Testis (tissue), 2 donors: ENCODE measurements around the gene RPTOR.

Source experiments
- POLR2A ChIP-seq: fragments of 450-650 bp; IDR thresholded peaks from one replicate; pipeline ENCODE4 v1.6.1; 2017; ENCODE audit warnings: antibody characterized with exemption, mild to moderate bottlenecking, moderate library complexity
- TF ChIP-seq, protein P1 (sequence below), 3 experiments: fragments of 450-650 bp in 2 of 3; fragments of 200-600 bp in 1 of 3; sonication (generic) in 1 of 3; IDR thresholded peaks; one replicate each; pipeline ENCODE4 v1.5.1; 2016 to 2019; ENCODE audit warnings: antibody characterized with exemption in 3 of 3, mild to moderate bottlenecking in 2 of 3, moderate library complexity in 1 of 3

DNA sequence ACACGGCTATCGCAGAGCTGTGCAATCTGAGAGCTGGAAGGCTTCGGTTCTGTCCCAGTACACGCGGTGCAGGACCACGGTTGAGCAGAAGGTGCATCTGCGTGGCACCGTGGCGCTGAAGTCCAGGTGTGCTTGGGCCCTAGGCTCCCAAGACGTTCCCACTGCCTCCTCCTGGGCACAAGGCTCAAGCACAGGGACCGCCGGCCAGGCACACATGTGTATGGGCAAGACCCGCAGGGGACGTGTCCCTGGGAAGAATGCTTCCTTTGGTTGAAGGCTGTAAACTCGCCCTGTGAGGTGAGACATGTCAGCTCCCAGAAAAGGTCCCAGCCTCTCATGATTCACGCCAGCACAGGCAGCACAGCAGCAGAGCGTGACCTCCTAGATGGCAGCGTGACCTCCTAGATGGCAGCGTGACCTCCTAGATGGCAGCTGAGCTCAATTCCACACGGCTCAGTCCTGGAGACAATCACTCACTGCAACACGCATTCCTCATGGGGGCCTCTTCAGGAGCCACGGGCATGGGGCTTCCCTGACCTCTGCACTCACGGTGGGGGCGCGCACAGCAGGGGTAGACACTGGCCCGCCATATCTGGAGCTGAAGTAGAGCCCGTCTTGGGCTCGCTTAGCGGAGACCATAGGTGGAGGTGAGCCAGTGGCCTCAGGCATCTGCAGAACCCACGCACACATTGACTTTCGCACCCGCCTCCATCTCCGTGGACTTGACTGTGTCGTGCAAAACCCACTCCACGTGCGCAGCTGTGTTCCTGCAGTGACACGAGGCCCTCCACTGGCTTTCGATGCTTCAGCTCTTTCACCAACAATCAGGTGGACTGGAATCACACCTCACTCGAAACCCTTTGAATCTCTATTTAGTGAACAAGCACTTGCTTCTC is 362.0 kb downstream of the RPTOR start:
- TF ChIP-seq, protein P1, sequence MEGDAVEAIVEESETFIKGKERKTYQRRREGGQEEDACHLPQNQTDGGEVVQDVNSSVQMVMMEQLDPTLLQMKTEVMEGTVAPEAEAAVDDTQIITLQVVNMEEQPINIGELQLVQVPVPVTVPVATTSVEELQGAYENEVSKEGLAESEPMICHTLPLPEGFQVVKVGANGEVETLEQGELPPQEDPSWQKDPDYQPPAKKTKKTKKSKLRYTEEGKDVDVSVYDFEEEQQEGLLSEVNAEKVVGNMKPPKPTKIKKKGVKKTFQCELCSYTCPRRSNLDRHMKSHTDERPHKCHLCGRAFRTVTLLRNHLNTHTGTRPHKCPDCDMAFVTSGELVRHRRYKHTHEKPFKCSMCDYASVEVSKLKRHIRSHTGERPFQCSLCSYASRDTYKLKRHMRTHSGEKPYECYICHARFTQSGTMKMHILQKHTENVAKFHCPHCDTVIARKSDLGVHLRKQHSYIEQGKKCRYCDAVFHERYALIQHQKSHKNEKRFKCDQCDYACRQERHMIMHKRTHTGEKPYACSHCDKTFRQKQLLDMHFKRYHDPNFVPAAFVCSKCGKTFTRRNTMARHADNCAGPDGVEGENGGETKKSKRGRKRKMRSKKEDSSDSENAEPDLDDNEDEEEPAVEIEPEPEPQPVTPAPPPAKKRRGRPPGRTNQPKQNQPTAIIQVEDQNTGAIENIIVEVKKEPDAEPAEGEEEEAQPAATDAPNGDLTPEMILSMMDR (IDR thresholded peaks at IDR 0.05): no peak
- no peak for TF ChIP-seq POLR2A
